ENCODE measurements around the gene FITM1. TPM values are rescaled to one million over a fixed set of nuclear protein-coding genes. Genes with fewer than 3 reads are reported as not detected.
A peak's percentile ranks its signal among the peaks of the same experiment; 100 is the strongest.

FITM1 gene
- total RNA-seq, 1 experiment from 2014 or later = 0.72 TPM

GRCh38 chr14:24147761-24148428 is 17.4 kb downstream of the FITM1 start:
- H2AFZ ChIP-seq (ENCODE audit: low read length) = no peak overlapping the region
- WGBS (ENCODE audit: extremely low coverage, insufficient read length, low lambda C conversion rate) = no CpG with 5 or more reads among the region's 29 CpGs

More at GRCh38 chr14:24147761-24148428, 17.4 kb downstream of the FITM1 start:
- H3K27ac ChIP-seq (ENCODE audit: insufficient read length, low read depth, low read length) = no peak overlapping the region
- H3K23me2 ChIP-seq (ENCODE audit: insufficient read length, low read depth, low read length, poor library complexity, severe bottlenecking) = peaks cover 19% of the 10 kb centered on the region
- no peaks in the 10 kb centered on the region for H3K9me3 ChIP-seq (ENCODE audit: control insufficient read depth, low read depth, low read length)
- DNase-seq = no peak
- no peak overlapping the region for H2BK12ac ChIP-seq (ENCODE audit: insufficient read length, low read depth, low read length)
- no peaks in the 10 kb centered on the region for H3K27me3 ChIP-seq (ENCODE audit: insufficient read depth, low read length)
- Mint-ChIP-seq H3K4me1 (peaks cover 21 to 24% of the 10 kb centered on the region in 2 experiments), H3K9me3 (no peaks in the 10 kb centered on the region), H3K27ac (peak overlapping the region in 1 of 3 experiments; percentile 87; a peak in 1 of 7 replicates), H3K4me3 (peak overlapping the region; percentile 96 to 99), H3K36me3 (ENCODE audit: insufficient read depth in 1 of 3, low read depth in 3 of 3) (peaks cover 23 to 67% (median 66%) of the 10 kb centered on the region in 3 experiments), H3K27me3 (ENCODE audit: low read depth) (no peaks in the 10 kb centered on the region)
- H2BK120ac ChIP-seq (ENCODE audit: low read depth, low read length, poor library complexity, severe bottlenecking) = no peak overlapping the region
- H3K14ac ChIP-seq (ENCODE audit: insufficient read depth, low read length) = no peak overlapping the region; the same call in 1 of the 2 replicates
- H3K4me1 ChIP-seq (ENCODE audit: insufficient read depth, low read length) = no peaks in the 10 kb centered on the region
- H3K4ac ChIP-seq (ENCODE audit: low read depth, low read length) = no peak overlapping the region
- TF ChIP-seq, protein P1, sequence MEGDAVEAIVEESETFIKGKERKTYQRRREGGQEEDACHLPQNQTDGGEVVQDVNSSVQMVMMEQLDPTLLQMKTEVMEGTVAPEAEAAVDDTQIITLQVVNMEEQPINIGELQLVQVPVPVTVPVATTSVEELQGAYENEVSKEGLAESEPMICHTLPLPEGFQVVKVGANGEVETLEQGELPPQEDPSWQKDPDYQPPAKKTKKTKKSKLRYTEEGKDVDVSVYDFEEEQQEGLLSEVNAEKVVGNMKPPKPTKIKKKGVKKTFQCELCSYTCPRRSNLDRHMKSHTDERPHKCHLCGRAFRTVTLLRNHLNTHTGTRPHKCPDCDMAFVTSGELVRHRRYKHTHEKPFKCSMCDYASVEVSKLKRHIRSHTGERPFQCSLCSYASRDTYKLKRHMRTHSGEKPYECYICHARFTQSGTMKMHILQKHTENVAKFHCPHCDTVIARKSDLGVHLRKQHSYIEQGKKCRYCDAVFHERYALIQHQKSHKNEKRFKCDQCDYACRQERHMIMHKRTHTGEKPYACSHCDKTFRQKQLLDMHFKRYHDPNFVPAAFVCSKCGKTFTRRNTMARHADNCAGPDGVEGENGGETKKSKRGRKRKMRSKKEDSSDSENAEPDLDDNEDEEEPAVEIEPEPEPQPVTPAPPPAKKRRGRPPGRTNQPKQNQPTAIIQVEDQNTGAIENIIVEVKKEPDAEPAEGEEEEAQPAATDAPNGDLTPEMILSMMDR (conservative IDR thresholded peaks at IDR 0.05) = no peak
- no peak overlapping the region for H4K91ac ChIP-seq (ENCODE audit: insufficient read length, low read depth, low read length)
- H2AK5ac ChIP-seq (ENCODE audit: insufficient read length, low read length) = no peak overlapping the region
- peak overlapping the region; percentile 79 for H3K9ac ChIP-seq (ENCODE audit: extremely low read depth, insufficient read length, low read length)
- H3K79me1 ChIP-seq (ENCODE audit: insufficient read depth, low read depth, low read length, poor library complexity, severe bottlenecking) = peaks cover 4% of the 10 kb centered on the region
- no peak overlapping the region for H2BK15ac ChIP-seq (ENCODE audit: low read depth, low read length)
- no peak overlapping the region for H2BK20ac ChIP-seq (ENCODE audit: low read depth, low read length, poor library complexity, severe bottlenecking)
- peaks cover 8% of the 10 kb centered on the region; the same call in 1 of the 2 replicates for H3K79me2 ChIP-seq (ENCODE audit: insufficient read depth, low read length)
- H3K4me2 ChIP-seq (ENCODE audit: insufficient read depth, insufficient read length, low read length) = peak overlapping the region; percentile 78
- no peak overlapping the region for H3K56ac ChIP-seq (ENCODE audit: insufficient read length, low read depth, low read length)
- no peak overlapping the region for H4K8ac ChIP-seq (replicated peaks; ENCODE audit: insufficient read length, low read depth, low read length)
- no peak overlapping the region for H3K18ac ChIP-seq (ENCODE audit: insufficient read length, low read depth, low read length)
- H4K20me1 ChIP-seq (ENCODE audit: control insufficient read depth, insufficient read depth, insufficient read length) = no peaks in the 10 kb centered on the region
- H3K23ac ChIP-seq (ENCODE audit: insufficient read length, low read depth, low read length) = no peak overlapping the region
- H2BK5ac ChIP-seq (ENCODE audit: insufficient read length, low read length) = no peak overlapping the region
- H3T11ph ChIP-seq (ENCODE audit: low read length) = no peak overlapping the region
- H4K5ac ChIP-seq (ENCODE audit: insufficient read length, low read depth, low read length) = no peak overlapping the region

Data from H9 (cell line).